DLD1 (cell line): ENCODE data around the gene RAB3B.
"Not testable (repeated sequence)": the region's sequence is repeated elsewhere in the genome, so short reads cannot be mapped to it uniquely, and the experiment has no call there.

ENCODE experiments used
- in situ Hi-C: cut with HindIII; loops from 2 replicates; pipeline ENCODE4 v1.10.0; 2017; ENCODE audit warnings: low sequenced_read_pairs

The RAB3B gene

GRCh38 chr1:51922040-51922439 is 68.5 kb downstream of the RAB3B start:
- in situ Hi-C loops: no loop called here

- in situ Hi-C loops: no loop called here
Observed at GRCh38 chr1:51920130-51920529, 70.4 kb downstream of the RAB3B start.

GRCh38 chr1:51919684-51920083 is 70.8 kb downstream of the RAB3B start:
- in situ Hi-C loops: no loop called here

- in situ Hi-C loops: no loop called here
Observed at GRCh38 chr1:51916587-51917405, 73.7 kb downstream of the RAB3B start.

GRCh38 chr1:51915951-51916350 is 74.5 kb downstream of the RAB3B start:
- in situ Hi-C loops: no loop called here

- in situ Hi-C loops: no loop called here
Observed at GRCh38 chr1:51912881-51913280, 77.6 kb downstream of the RAB3B start.

- in situ Hi-C loops: no loop called here
Observed at GRCh38 chr1:51910221-51911000, 80.1 kb downstream of the RAB3B start.

GRCh38 chr1:51908499-51908898 is 82.0 kb downstream of the RAB3B start:
- in situ Hi-C loops: no loop called here

GRCh38 chr1:51907079-51907702 is 83.3 kb downstream of the RAB3B start:
- in situ Hi-C loops: no loop called here

GRCh38 chr1:51906306-51907078 is 84.0 kb downstream of the RAB3B start:
- in situ Hi-C loops: no loop called here

- in situ Hi-C loops: no loop called here
Observed at GRCh38 chr1:51902456-51902855, 88.0 kb downstream of the RAB3B start.

- in situ Hi-C loops: no loop called here
Observed at GRCh38 chr1:51901151-51901550, 89.3 kb downstream of the RAB3B start.

- in situ Hi-C loops: no loop called here
Observed at GRCh38 chr1:51899022-51899421, 91.5 kb downstream of the RAB3B start.

- in situ Hi-C loops: no loop called here
Observed at GRCh38 chr1:51898090-51898734, 92.3 kb downstream of the RAB3B start.

GRCh38 chr1:51897699-51898031 is 92.8 kb downstream of the RAB3B start:
- in situ Hi-C loops: no loop called here

- in situ Hi-C loops: not testable (repeated sequence)
Observed at GRCh38 chr1:51894748-51895147, 95.8 kb downstream of the RAB3B start.

- in situ Hi-C loops: no loop called here
Observed at GRCh38 chr1:51878616-51879336, 111.7 kb downstream of the RAB3B start, which contains the start of gene NRDC. TSS of gene NRDC (minus strand) at chr1:51878727. CDS start at chr1:51878615, 112 bp downstream.

- in situ Hi-C loops: no loop called here
Observed at GRCh38 chr1:51878308-51878615, 112.2 kb downstream of the RAB3B start.

GRCh38 chr1:51877434-51878307 is 112.8 kb downstream of the RAB3B start:
- in situ Hi-C loops: no loop called here
